ENCODE measurements around the gene MAP6D1.
"Not testable (repeated sequence)": the region's sequence is repeated elsewhere in the genome, so short reads cannot be mapped to it uniquely, and the experiment has no call there.

Gene MAP6D1

DNA sequence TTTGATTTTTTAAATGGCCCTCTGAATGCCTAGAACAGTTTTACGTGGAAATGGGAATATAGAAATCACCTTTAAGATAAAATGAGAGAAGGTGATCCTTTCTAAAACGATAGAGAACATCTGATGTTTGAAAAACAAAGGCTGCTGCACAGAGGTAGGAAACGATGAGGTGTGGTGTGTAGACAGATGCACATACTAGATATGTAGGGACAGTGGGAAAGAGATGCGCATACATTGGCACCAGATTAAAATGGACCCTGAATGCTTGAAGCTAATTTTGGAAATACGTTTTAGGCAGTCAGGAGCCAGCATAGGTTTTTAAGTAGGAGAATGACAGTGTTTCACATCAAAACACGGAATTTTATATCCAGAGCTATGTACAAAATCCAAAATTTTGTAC lies 29.0 kb downstream of the MAP6D1 start:
- no peak for DNase-seq

- DNase-seq: no peak
These were observed 30.9 kb downstream of the MAP6D1 start for GRCh38 chr3:183794452-183794851.

DNA sequence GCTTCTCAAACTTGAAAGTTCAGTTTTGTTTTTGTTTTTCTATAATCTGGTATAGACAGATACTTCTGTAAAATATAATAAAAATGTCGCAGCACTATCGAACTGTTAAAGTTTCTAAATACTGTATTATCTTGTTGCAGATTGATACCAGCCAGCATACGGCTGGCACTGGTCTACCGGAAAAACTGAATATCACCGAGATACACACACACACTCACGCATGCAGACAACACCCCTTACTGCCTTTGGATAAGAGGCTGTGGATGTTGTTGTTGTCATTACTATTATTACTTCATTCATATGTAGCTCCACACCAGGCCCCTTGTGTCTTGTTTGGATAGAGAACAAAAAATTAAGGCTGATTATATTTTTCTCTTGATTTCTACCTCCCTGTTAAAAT lies 32.4 kb downstream of the MAP6D1 start:
- DNase-seq: no peak

GRCh38 chr3:183790700-183791099 lies 34.7 kb downstream of the MAP6D1 start:
- DNase-seq: no peak

GRCh38 chr3:183789826-183790225 lies 35.6 kb downstream of the MAP6D1 start:
- no peak for DNase-seq

DNA sequence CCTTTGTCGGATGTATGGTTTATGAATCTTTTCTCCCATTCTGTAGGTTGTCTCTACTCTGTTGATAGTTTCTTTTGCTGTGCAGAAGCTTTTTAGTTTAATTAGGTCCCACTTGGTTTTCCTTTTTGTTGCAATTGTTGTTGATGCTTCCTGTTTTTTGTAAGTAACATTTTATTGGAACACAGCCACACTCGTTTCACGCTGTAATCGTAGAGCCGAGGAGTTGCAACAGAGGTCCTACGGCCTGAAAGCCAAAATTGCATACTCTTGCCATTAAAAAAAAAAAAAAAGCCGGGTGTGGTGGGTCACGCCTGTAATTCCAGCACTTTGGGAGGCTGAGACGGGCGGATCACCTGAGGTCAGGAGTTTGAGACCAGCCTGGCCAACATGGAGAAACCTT lies 40.9 kb downstream of the MAP6D1 start:
- DNase-seq: not testable (repeated sequence)

GRCh38 chr3:183782576-183783276 lies 42.7 kb downstream of the MAP6D1 start:
- DNase-seq: no peak

- DNase-seq: no peak
These were observed 44.1 kb downstream of the MAP6D1 start for GRCh38 chr3:183781246-183781645.

GRCh38 chr3:183779896-183780465 lies 45.4 kb downstream of the MAP6D1 start:
- DNase-seq: peak; percentile 54 to 63

GRCh38 chr3:183777016-183777618 lies 48.3 kb downstream of the MAP6D1 start:
- no peak for DNase-seq

DNA sequence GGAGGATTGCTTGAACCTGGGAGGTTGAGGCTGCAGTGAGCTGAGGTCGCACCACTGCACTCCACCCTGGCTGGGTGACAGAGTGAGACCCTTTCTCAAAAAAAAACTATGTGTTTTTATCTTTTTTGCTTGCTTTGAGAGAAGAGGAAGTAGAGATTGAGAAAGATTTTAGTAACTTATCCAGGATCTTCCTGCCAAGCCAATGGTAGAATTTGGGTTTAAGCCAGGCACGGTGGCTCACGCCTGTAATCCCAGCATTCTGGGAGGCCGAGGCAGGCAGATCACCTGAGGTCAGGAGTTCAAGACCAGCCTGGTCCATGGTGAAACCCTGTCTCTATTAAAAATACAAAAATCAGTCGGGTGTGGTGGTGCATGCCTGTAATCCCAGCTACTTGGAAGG lies 48.9 kb downstream of the MAP6D1 start:
- DNase-seq: peak; percentile 52 to 60

DNA sequence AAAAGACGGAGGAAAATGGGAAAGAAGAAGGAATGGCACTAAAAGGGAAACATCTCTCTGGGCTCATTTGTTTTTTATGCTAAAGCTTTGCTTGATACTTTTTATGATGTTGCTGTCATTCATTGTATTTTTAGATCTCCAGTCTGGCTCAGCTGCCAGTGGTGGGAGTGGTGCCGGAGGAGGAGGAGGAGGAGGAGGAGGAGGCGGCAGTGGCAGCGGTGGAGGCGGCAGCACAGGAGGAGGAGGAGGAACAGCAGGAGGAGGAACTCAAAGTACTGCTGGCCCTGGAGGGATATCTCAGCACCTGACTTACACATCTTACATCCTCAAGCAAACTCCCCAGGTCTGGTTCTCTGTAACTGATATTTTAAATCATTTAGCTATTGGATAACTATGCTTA lies 49.6 kb downstream of the MAP6D1 start:
- no peak for DNase-seq

DNA sequence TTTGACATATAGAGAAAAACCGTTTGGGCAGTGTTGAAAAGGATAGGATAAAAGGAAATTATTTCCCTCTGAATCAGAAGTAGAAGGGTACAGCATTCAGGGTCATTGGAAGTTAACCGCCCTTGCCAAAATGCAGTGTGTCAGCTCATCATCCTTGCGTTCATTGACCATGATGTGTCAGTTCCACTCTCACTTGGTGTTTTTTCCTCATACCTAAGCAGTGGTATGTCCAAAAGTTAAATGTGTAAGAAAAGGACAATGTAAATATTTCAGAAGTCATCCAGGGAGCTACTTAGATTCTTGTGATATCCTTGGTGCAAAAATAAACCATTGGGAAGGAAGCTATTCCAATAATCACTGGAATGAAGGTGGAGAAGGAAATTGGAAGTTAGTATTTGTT lies 50.7 kb downstream of the MAP6D1 start:
- no peak for DNase-seq

DNA sequence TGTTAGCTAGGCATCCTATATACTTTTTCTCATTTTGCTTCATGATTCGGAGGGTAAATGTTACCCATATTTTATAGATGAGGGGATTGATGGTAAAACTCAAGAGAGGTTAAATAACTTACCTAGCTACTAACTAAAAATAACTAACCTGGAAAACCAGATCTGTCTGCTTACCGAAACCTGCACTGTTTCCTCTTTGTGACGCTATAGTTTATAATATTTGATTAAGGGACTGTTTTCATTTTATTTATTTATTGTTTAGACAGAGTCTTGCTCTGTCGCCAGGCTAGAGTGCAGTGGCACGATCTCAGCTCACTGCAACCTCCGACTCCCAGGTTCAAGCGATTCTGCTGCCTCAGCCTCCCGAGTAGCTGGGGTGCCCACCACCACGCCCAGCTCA lies 55.9 kb downstream of the MAP6D1 start:
- no peak for DNase-seq

DNA sequence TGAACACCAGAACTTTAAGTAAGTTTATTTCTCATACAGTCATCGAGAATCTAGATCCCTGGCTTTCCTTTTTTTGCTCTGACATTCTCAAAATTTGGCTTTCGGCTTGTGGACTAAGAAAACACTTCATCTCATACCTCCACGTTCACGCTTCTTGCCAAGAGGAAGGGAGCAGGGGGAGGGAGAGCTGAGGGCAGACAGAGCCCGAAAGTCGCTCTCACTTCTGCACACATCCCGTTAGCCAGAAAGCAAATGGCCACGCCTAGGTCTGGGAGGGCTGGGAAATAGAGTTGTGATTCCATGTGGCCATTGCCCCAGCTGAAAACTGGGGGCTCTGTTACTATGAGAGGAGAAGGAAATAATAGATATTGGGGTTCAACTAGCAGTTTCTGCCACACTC lies 57.3 kb downstream of the MAP6D1 start:
- no peak for DNase-seq

DNA sequence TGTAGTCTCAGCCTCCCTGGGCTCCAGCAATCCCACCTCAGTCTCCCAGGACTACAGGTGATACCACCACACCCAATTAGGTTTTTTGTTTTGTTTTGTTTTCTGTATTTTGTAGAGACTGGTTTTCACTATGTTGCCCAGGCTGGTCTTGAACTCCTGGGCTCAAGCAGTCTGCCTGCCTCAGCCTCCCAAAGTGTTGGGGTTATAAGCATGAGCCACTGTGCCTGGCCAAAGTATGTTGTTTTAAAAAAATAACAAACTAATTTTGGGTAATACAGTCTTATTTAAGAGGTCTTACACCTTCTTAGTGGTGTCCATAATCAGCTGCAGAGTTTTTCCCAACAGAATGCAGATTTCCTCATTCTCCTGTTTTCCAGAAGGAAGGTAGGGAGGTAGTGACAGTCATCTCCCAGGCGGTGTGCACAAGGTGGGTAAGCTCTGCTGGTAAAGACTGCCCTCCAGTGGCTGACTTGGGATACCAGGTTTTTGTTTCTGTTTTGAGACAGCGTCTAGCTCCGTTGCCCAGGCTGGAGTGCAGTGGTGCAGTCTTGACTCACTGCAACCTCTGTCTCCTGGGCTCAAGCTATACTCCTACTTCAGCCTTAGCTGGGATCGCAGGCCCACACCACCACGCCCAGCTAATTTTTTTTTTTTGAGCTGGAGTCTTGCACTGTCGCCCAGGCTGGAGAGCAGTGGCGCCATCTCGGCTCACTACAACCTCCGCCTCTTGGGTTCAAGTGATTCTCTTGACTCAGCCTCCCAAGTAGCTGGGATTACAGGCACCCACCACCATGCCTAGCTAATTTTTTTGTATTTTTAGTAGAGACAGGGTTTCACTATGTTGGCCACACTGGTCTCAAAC lies 58.4 kb downstream of the MAP6D1 start:
- peak; percentile 76 to 77 for DNase-seq

- no peak for DNase-seq
These were observed 59.3 kb downstream of the MAP6D1 start for GRCh38 chr3:183766107-183766506.

Data from AML-193 (cell line).